ENCODE data around the gene PGD.

DNA sequence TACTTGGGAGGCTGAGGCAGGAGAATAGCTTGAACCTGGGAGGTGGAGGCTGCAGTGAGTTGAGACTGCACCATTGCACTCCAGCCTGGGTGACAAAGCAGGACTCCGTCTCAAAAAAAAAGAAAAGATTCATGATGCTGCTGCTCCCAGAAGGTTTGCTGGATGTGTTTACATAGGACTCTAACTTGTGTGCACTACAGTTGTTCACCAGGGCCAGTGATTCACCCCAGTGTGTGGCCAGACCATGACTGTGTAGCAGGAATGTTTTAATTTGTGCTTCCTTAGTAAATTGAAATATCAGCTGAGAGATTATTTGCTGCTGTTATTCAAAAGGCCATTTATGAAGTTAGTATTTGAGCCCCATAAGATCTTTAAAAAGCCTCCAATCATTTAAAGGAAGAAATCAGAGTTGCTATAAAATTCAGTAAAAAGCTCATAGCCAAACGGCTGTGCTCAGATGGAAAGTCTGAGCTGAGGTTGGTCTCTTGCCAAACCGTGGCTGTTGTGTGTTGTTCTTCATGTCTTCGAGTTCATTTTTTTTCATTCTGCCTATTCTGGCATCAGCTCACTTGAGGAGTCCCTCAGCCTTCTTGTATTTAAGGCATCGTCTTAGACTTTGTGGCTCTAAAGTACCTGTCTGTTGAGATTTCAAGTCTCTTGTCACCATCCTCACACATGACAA lies 18.1 kb upstream of the PGD start:
- no peak for TF ChIP-seq EZH2phosphoT487 (conservative IDR thresholded peaks at IDR 0.05; ENCODE audit: low read length)
- TF ChIP-seq, protein P1, sequence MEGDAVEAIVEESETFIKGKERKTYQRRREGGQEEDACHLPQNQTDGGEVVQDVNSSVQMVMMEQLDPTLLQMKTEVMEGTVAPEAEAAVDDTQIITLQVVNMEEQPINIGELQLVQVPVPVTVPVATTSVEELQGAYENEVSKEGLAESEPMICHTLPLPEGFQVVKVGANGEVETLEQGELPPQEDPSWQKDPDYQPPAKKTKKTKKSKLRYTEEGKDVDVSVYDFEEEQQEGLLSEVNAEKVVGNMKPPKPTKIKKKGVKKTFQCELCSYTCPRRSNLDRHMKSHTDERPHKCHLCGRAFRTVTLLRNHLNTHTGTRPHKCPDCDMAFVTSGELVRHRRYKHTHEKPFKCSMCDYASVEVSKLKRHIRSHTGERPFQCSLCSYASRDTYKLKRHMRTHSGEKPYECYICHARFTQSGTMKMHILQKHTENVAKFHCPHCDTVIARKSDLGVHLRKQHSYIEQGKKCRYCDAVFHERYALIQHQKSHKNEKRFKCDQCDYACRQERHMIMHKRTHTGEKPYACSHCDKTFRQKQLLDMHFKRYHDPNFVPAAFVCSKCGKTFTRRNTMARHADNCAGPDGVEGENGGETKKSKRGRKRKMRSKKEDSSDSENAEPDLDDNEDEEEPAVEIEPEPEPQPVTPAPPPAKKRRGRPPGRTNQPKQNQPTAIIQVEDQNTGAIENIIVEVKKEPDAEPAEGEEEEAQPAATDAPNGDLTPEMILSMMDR (IDR thresholded peaks at IDR 0.05; ENCODE audit: insufficient read depth, low read length, poor library complexity, severe bottlenecking), result no peak

Measured in SU-DHL-6 (cell line).